ENCODE data around the gene AFAP1L2. TPM values are rescaled to one million over a fixed set of nuclear protein-coding genes. Genes with fewer than 3 reads are reported as not detected.

AFAP1L2 gene
- polyA plus RNA-seq, 1 donor from 2014 or later = 0.88 TPM

DNA sequence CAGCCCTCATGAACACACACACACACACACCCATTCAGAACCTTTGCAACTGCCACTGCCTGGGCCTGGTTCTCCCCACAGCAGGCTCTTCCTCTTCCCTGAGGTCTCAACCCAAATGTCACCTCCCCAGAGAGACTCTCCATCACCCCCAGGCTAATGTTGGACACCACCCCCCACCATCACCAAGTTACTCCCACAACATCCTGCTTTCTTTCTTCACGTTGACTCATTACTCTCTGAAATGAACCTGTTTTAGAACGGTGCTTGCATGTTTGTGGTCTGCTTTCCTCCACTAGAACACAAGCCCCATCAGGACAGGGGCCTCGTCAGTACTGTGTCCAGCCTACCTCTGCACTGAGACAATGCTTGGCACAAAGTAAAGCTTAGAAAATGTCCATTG is 16.0 kb downstream of the AFAP1L2 start:
- Histone ChIP-seq H3K9ac (ENCODE audit: low read length) (no peak overlapping the region), H3K27ac (ENCODE audit: low read length) (no peak overlapping the region), H4K20me1 (ENCODE audit: insufficient read depth) (no peaks in the 10 kb centered on the region), H3K9me2 (ENCODE audit: insufficient read depth, low read length) (no peaks in the 10 kb centered on the region), H3K27me3 (ENCODE audit: insufficient read depth, low read depth, low read length) (no peaks in the 10 kb centered on the region), H3K9me3 (ENCODE audit: low read length) (no peaks in the 10 kb centered on the region), H3K4me2 (ENCODE audit: low read length) (no peak overlapping the region), H2AFZ (ENCODE audit: low read depth, low read length) (no peak overlapping the region), H3K36me3 (ENCODE audit: insufficient read depth, low read length) (no peaks in the 10 kb centered on the region), H3F3A (ENCODE audit: insufficient read depth, low read length, poor library complexity, severe bottlenecking) (no peaks in the 10 kb centered on the region), H3K4me3 (ENCODE audit: low read length) (no peak overlapping the region), H3K79me2 (replicated peaks; ENCODE audit: insufficient read depth, low read length) (no peaks in the 10 kb centered on the region)
- TF ChIP-seq REST (IDR thresholded peaks at IDR 0.05; ENCODE audit: borderline replicate concordance) = no peak
- no peak for TF ChIP-seq POLR2AphosphoS5 (IDR thresholded peaks at IDR 0.05)
- no peak for TF ChIP-seq RAD21 (conservative IDR thresholded peaks at IDR 0.05)

DNA sequence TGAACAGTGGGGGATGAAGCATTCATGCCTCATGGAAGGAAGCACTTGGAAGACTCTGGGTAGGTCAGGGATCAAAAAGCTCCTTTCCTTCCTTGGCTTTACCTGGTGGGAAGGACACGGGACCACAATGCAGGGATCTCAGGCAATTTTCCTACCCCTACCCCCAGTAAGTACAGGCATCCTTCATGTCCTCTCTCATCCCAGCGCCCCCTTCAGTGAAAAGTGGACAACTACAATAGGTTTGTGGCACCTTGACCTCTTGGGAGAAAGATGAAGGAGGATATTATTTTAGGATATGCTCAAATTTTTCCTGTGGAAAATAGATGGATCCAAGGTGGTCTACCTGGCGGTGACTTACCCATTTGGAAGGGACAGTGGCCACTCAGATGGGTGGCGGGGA is 16.5 kb downstream of the AFAP1L2 start:
- H3K27me3 ChIP-seq (ENCODE audit: insufficient read depth, low read depth, low read length) = no peaks in the 10 kb centered on the region
- no peak for TF ChIP-seq MXI1 (conservative IDR thresholded peaks at IDR 0.05; ENCODE audit: poor library complexity, severe bottlenecking)
- TF ChIP-seq EP300 (conservative IDR thresholded peaks at IDR 0.05; ENCODE audit: poor library complexity, severe bottlenecking) = no peak
- no peak for TF ChIP-seq CTCF (IDR thresholded peaks at IDR 0.05; ENCODE audit: poor library complexity, severe bottlenecking)
- no peak for TF ChIP-seq REST (IDR thresholded peaks at IDR 0.05; ENCODE audit: borderline replicate concordance)
- no peak for TF ChIP-seq POLR2AphosphoS5 (IDR thresholded peaks at IDR 0.05)
- TF ChIP-seq EZH2 (IDR thresholded peaks at IDR 0.05; ENCODE audit: borderline replicate concordance, insufficient read depth, low read length, poor library complexity, severe bottlenecking) = no peak
- TF ChIP-seq SMC3 (conservative IDR thresholded peaks at IDR 0.05; ENCODE audit: poor library complexity) = no peak
- no peak for TF ChIP-seq RAD21 (conservative IDR thresholded peaks at IDR 0.05)
- no peak for TF ChIP-seq TAF1 (IDR thresholded peaks at IDR 0.05; ENCODE audit: low read depth)

More for the DNA sequence above, 16.5 kb downstream of the AFAP1L2 start:
- no peak overlapping the region for H3K9ac ChIP-seq (ENCODE audit: low read length)
- no peak overlapping the region for H2AFZ ChIP-seq (ENCODE audit: low read depth, low read length)
- H4K20me1 ChIP-seq (ENCODE audit: insufficient read depth) = no peaks in the 10 kb centered on the region
- no peaks in the 10 kb centered on the region for H3K9me3 ChIP-seq (ENCODE audit: low read length)
- H3K9me2 ChIP-seq (ENCODE audit: insufficient read depth, low read length) = no peaks in the 10 kb centered on the region
- no peaks in the 10 kb centered on the region for H3K36me3 ChIP-seq (ENCODE audit: insufficient read depth, low read length)
- H3F3A ChIP-seq (ENCODE audit: insufficient read depth, low read length, poor library complexity, severe bottlenecking) = no peaks in the 10 kb centered on the region
- no peak overlapping the region for H3K27ac ChIP-seq (ENCODE audit: low read length)
- no peak overlapping the region for H3K4me3 ChIP-seq (ENCODE audit: low read length)
- H3K79me2 ChIP-seq (replicated peaks; ENCODE audit: insufficient read depth, low read length) = no peaks in the 10 kb centered on the region
- no peak overlapping the region for H3K4me2 ChIP-seq (ENCODE audit: low read length)

Data from neural cell (in vitro differentiated cells).